H1 (cell line): ENCODE results near the gene UBE3C. TPM values are rescaled to one million over a fixed set of nuclear protein-coding genes. Genes with fewer than 3 reads are reported as not detected.

Experiments used
- CHD7 ChIP-seq: fragments of 300-600 bp; sonication (generic); IDR thresholded peaks from 2 replicates; pipeline ENCODE4 v1.7.1; 2012; ENCODE audit warnings: low read length, moderate library complexity, mild to moderate bottlenecking, inconsistent platforms; ENCODE audit not compliant: insufficient replicate concordance
- CREB1 ChIP-seq: IDR thresholded peaks from 2 replicates; pipeline ENCODE4 v1.6.1; 2012; ENCODE audit warnings: inconsistent platforms
- EZH2 ChIP-seq: fragments of 200-600 bp; sonication (generic); IDR thresholded peaks from 2 replicates; pipeline ENCODE4 v1.7.1; 2012; ENCODE audit warnings: low read depth, mild to moderate bottlenecking, moderate library complexity, low read length, inconsistent platforms; ENCODE audit not compliant: severe bottlenecking
- HDAC2 ChIP-seq, 2 experiments: fragments of 300-600 bp in 1 of 2; sonication (generic) in 1 of 2; IDR thresholded peaks; 2 replicates each; pipeline ENCODE4 v1.6.1; 2011 to 2012; ENCODE audit warnings: low read depth in 2 of 2, low read length in 2 of 2, mild to moderate bottlenecking in 2 of 2, moderate library complexity in 2 of 2, borderline replicate concordance in 1 of 2, inconsistent platforms in 1 of 2
- JUN ChIP-seq: IDR thresholded peaks from 2 replicates; pipeline ENCODE4 v1.6.1; 2011; ENCODE audit warnings: low read depth, mild to moderate bottlenecking, improper control_type of control experiment, low read length
- PHF8 ChIP-seq: fragments of 200-600 bp; sonication (generic); conservative IDR thresholded peaks from 2 replicates; pipeline ENCODE4 v1.7.1; 2012; ENCODE audit warnings: low read depth, mild to moderate bottlenecking, inconsistent platforms, low read length, moderate library complexity
- RFX5 ChIP-seq: IDR thresholded peaks from 2 replicates; pipeline ENCODE4 v1.6.1; 2011; ENCODE audit warnings: low read depth, low read length, improper control_type of control experiment, borderline replicate concordance
- SIX5 ChIP-seq: IDR thresholded peaks from 2 replicates; pipeline ENCODE4 v1.6.1; 2011; ENCODE audit warnings: mild to moderate bottlenecking, low read depth, low read length
- SP2 ChIP-seq: IDR thresholded peaks from 2 replicates; pipeline ENCODE4 v1.6.1; 2012; ENCODE audit warnings: mild to moderate bottlenecking, low read length, inconsistent platforms
- ZNF274 ChIP-seq: IDR thresholded peaks from 2 replicates; pipeline ENCODE4 v1.7.0; 2012; ENCODE audit warnings: low read length, borderline replicate concordance; ENCODE audit errors: extremely low read depth
- polyA plus RNA-seq, 7 experiments: library from polyadenylated mRNA; depleted of rRNA in 3 of 7; stranded (reverse) in 5 of 7; unstranded in 2 of 7; fragments of >200 nt in 5 of 7; fragments of 200-250 nt in 2 of 7; gene quantifications; 1 replicate in 5 of 7; 2 replicates in 1 of 7; 4 replicates in 1 of 7; pipeline versions ENCODE4 v1.2.1 to v1.2.3, GENCODE V29; 2011 to 2013; ENCODE audit warnings: missing spikeins in 2 of 7, mixed read lengths in 2 of 7
- total RNA-seq: library from RNA; stranded (reverse); fragmentation: NEBNext Ultra II Directional; extraction: Animal tissue kit (Norgen Biotek cat#: 25700); gene quantifications from 2 replicates; pipeline ENCODE4 v1.2.1, GENCODE V29; 2021

Gene UBE3C
- total and polyA plus RNA-seq, 2 of the 8 experiments (the other 6 are each of a cell fraction or from before 2014, with no cell fraction given): 32.0 to 54.1 TPM

- TF ChIP-seq CHD7 (no peak), SIX5 (no peak), HDAC2 (IDR thresholded peaks at IDR 0.05; ENCODE audit: borderline replicate concordance in 1 of 2, low read depth in 2 of 2, low read length in 2 of 2) (no peak), SP2 (no peak), JUN (no peak), CREB1 (no peak), PHF8 (no peak), RFX5 (no peak), ZNF274 (no peak), EZH2 (no peak)
Observed at GRCh38 chr7:157194948-157195347, 56.2 kb downstream of the UBE3C start (continued).
